ENCODE data around the gene AGMO.

GRCh38 chr7:15559416-15559928 is 2.3 kb downstream of the AGMO start:
- TF ChIP-seq CTCF (IDR thresholded peaks at IDR 0.05; ENCODE audit: insufficient read depth, low read length, poor library complexity, severe bottlenecking): no peak
- no peak for TF ChIP-seq EZH2phosphoT487 (conservative IDR thresholded peaks at IDR 0.05; ENCODE audit: low read length)

Data from SU-DHL-6 (cell line).